ENCODE data around the gene ATOH8.
A peak's percentile ranks its signal among the peaks of the same experiment; 100 is the strongest.

The ATOH8 gene

GRCh38 chr2:85765081-85765731 lies 11.4 kb downstream of the ATOH8 start:
- in situ Hi-C loops (cut with HindIII; ENCODE audit: low sequenced_read_pairs): no loop called here
- H3K4me3 ChIP-seq (ENCODE audit: low read depth, low read length): no peak overlapping the region
- TF ChIP-seq CTCF (IDR thresholded peaks at IDR 0.05; ENCODE audit: low read depth, low read length, missing control alignments): no peak
- DNase-seq (ENCODE audit: low read depth): no peak

- no peak overlapping the region for H3K4me3 ChIP-seq (ENCODE audit: low read depth, low read length)
- no peak for TF ChIP-seq CTCF (IDR thresholded peaks at IDR 0.05; ENCODE audit: low read depth, low read length, missing control alignments)
- in situ Hi-C loops (cut with HindIII; ENCODE audit: low sequenced_read_pairs): no loop called here
- no peak for DNase-seq (ENCODE audit: low read depth)
These were observed 12.4 kb downstream of the ATOH8 start for GRCh38 chr2:85766229-85766628.

DNA sequence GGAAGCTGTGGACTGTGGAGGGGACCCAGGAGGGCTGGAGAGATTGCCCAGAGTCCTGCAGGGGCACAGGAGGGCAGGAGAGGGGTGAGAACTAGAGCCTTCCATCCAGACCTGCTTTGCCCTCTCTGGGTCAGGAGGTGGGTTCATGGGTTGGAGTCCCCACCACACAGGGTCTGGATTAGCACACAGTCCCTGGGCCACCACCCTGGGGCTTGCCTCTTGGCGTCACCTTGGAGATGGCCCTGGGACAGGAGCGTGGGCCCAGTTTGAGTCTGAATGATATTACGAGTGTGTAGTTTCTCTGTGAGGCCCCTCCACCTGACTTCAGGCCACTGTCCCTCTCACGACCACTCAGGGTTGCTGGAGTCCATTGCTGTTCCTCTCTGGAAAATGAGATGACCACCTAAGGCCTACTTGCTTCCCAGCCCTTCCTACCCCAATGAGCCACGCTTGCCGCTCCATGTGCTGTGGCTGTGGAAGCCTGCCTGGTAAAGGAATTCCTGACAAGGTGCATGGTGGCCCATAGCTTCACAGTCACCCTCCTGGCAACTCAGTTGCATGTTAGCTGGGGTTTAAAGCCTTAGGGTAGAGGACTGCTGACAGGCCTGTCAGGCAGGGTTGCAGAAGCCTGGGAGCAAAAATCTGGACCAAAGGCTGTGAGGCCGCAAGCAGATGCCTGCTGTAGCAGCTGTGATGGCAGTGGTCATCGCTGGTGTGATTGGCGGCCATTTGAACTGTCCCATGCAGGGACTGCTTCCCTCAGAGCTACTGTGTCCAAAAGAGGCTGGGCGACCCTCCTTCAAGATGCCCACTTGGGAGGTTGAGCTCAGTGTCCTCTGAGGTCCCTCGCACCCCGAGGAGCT lies 14.2 kb downstream of the ATOH8 start:
- in situ Hi-C loops (cut with HindIII; ENCODE audit: low sequenced_read_pairs): no loop called here
- no peak for TF ChIP-seq CTCF (IDR thresholded peaks at IDR 0.05; ENCODE audit: low read depth, low read length, missing control alignments)
- DNase-seq (ENCODE audit: low read depth): no peak
- no peak overlapping the region for H3K4me3 ChIP-seq (ENCODE audit: low read depth, low read length)

DNA sequence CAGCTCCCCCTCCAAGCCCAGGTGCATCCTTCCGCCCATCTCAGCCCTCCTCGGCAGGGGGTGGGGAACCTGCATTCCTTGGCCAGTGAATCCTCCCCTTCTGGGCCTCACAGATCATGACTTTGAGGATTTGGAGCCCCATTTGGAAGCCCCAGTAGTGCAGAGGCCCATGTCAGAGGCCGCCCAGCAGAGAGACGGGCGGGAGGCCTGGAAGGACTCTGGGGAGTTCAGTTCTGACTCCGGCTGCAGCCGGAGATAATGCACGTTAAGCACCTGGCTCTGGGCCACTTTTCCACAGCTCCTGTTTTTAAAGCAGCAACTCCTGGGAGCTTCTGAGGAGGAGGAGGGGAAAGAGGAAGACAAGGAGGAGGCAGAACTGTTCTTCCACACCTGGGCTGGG lies 14.9 kb downstream of the ATOH8 start:
- in situ Hi-C loops (cut with HindIII; ENCODE audit: low sequenced_read_pairs): no loop called here
- no peak overlapping the region for H3K4me3 ChIP-seq (ENCODE audit: low read depth, low read length)
- no peak for TF ChIP-seq CTCF (IDR thresholded peaks at IDR 0.05; ENCODE audit: low read depth, low read length, missing control alignments)
- DNase-seq (ENCODE audit: low read depth): no peak

- DNase-seq (ENCODE audit: low read depth): no peak
- TF ChIP-seq CTCF (IDR thresholded peaks at IDR 0.05; ENCODE audit: low read depth, low read length, missing control alignments): peak; percentile 50
- in situ Hi-C loops (cut with HindIII; ENCODE audit: low sequenced_read_pairs): no loop called here
- H3K4me3 ChIP-seq (ENCODE audit: low read depth, low read length): no peak overlapping the region
These were observed 15.6 kb downstream of the ATOH8 start for GRCh38 chr2:85769236-85769982.

- no peak for TF ChIP-seq CTCF (IDR thresholded peaks at IDR 0.05; ENCODE audit: low read depth, low read length, missing control alignments)
- in situ Hi-C loops (cut with HindIII; ENCODE audit: low sequenced_read_pairs): no loop called here
- no peak for DNase-seq (ENCODE audit: low read depth)
- H3K4me3 ChIP-seq (ENCODE audit: low read depth, low read length): no peak overlapping the region
These were observed 16.2 kb downstream of the ATOH8 start for GRCh38 chr2:85769983-85770362.

Data from astrocyte of the cerebellum (primary cell).